HG03565 (cell line): ENCODE measurements around the gene KIF1C.

Experiments
- ATAC-seq: cut with Tn5 transposase; IDR thresholded peaks from one replicate; pipeline ENCODE4 v1.9.1; 2021; ENCODE audit warnings: mild to moderate bottlenecking, moderate library complexity; ENCODE audit not compliant: unreplicated experiment

The KIF1C gene

DNA sequence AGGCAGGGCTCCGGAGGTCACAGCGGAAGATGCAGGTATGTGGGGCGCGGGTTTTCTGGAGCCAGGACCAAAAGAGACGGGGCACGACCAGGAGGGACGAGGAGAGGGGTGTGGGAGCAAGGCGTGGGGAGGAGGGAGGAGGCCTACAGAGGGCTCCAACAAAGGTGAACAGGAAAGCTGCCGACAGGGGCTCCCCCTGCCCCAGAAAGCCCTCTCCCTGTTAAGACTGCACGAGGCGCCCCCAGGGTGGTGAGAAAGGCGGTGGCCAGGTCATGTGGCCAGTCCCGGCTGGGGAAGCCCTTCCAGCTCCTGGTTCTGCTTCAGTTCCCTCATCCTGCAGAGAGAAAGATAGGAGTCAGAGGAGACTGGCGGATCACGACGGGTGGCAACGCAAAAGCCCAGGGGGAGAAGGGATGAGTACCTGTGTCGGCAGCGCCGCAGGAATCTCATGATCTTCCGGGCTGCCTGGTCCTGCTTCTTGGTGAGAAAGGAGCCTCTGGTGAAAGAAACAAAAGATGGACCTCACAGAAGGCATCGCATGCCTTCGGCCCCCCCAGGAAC lies 29.2 kb upstream of the KIF1C start:
- ATAC-seq, result no peak

DNA sequence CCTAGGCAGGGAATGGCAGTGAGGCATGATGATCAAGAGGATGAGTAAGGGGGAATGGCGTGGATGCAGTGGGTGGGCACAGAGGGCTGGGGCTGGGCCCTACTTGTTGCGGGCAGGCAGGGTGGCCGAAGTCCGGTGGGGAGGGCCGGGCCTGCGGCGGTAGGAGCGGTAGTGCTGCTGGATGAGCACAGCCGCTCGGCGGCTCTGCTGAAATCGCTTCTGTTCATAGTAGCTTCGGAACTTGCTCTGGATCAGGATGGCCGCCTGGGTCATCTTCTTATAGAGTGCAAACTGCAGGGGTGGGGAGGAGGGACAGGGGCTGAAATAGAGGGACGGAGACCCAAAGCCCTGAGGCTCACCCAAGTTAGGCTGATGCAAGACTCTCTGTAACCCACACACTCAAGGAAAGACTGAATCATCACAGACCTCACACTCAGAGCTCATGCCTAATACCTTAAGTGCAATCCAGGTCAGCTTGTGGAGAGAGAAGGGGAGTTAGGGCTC lies 28.7 kb upstream of the KIF1C start:
- no peak for ATAC-seq

- no peak for ATAC-seq
Observed at GRCh38 chr17:4969551-4970173, 28.1 kb upstream of the KIF1C start.

GRCh38 chr17:4970273-4970672 lies 27.5 kb upstream of the KIF1C start:
- ATAC-seq, result no peak

DNA sequence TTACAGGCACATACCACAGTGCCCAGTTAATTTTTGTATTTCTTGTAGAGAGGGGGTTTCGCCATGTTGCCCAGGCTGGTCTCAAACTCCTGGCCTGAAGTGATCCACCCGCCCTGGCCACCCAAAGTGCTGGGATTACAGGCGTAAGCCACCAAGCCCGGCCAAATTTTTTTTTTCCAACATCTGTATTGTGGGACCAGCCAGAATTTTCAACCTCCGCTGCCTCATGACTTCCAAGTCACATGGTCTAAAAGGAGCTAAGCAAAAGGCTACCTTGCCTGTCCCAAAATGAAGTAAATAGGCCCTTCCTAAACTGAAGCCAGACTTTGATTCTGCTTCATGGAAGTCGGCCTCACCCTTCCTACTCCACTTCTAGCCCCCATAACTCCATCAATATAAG lies 25.9 kb upstream of the KIF1C start:
- ATAC-seq, result no peak

DNA sequence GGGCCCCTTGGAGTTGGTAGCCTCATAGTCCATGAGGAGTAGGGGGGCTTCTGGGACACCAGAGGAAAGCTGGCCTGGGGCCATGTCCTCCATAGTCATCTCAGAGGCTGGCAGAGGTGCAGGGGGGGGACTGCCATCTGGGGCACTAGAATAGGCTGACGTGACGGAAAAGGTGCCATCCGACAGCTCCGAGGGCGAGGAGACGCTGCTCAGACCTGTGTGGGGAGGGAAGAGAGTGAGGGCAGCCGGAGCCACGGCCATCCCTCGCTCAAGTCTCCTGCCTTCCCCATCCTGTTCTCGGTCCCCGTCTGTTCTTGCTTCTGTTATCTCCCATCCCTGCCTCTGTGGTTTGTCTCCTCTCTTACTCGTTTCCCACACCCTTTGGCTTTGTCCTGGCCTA lies 25.4 kb upstream of the KIF1C start:
- no peak for ATAC-seq

DNA sequence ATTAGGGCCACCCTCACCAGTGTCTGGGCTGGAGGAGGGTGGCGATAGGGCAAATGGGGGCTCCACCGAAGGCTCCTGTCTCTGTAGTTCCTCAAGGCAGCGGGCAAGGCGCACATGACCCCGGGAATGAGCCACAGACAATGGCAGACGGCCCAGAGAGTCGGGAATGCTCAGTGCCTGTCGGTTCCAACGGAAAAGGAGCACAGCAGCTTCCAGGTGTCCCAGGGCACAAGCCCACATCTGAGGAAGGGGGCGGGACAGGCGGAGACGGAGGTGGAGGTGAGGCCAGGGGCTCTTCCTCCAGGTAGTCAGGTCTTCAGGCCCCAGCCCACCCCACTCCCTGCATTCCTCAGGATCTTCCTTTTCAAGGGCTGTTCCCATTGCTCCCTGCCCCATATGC lies 25.0 kb upstream of the KIF1C start:
- no peak for ATAC-seq

- ATAC-seq, result no peak
Observed at GRCh38 chr17:4973256-4974114, 24.3 kb upstream of the KIF1C start.

GRCh38 chr17:4974115-4974670 lies 23.6 kb upstream of the KIF1C start:
- ATAC-seq, result no peak

DNA sequence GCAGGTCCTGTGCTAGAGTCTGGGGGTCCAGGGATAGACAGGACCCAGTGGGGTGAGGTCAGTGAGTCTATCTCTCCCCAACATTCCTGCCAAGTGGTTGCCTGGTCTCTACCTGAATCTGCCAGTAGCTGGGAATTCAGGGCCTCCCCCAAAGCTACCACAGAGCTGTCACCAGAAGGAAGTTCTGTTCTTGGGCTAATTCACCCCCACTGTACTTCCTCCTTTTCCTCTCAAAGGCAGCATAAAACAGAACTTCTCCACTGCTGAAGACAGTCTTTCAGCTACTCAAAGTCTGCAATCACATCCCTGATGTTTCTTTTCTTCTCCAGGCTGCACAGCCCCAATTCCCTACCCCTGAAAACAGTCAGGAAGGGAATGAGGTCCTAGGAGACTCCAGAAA lies 19.0 kb upstream of the KIF1C start:
- no peak for ATAC-seq

DNA sequence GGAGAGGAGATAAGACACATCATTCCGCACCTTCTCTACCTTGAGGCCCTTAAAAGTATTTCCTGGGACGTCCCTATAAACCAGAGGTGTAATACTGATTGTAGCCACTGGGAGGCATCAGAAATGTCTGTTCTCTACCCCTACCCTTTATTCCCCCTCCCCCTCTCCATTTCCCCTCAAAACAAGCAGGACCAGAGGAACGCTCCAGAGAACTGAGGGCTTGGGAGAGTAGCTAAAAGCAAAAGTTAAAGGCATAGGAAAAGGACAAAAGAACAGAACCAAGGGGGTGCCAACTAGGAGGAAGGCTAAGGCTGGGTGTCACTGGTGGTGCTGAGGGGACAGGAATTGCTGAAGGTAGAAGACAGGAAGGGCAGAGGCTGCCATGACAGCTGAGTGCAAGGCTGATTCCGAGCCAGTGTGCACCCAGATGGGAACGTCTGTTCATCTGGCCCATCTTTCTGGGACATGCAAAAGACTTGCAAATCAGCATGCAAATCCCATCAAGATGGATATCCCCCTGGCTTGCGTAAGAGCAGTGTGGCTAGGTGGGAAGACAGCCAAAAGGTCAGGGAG lies 17.0 kb upstream of the KIF1C start:
- no peak for ATAC-seq

- ATAC-seq, result no peak
Observed at GRCh38 chr17:4982305-4982704, 15.4 kb upstream of the KIF1C start.

DNA sequence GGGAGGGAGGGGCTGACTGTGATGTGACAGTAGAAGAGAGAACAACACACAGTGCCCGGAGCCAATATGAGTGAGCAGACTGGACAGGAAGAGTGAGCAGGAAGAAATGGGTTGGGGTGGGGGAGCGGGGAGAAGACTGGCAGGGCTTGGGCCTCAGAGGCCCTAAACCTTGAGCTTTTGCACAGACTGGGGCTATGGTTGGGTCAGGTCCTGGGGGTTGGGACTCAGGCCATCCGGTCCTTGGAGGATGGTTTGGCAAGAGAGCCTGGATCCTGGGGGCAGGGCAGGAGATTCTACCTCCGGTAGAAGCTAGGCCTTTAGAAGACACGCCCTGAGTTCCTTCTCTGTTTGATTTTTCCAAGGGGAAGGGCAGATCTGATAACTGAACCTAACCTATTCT lies 11.3 kb upstream of the KIF1C start:
- ATAC-seq, result no peak

- peak; percentile 49 for ATAC-seq
Observed at GRCh38 chr17:4986951-4987766, 10.6 kb upstream of the KIF1C start, which contains the start of gene CAMTA2. CAMTA2 (minus strand) TSS chr17:4987675; CDS start chr17:4986222, 1,453 bp downstream.

DNA sequence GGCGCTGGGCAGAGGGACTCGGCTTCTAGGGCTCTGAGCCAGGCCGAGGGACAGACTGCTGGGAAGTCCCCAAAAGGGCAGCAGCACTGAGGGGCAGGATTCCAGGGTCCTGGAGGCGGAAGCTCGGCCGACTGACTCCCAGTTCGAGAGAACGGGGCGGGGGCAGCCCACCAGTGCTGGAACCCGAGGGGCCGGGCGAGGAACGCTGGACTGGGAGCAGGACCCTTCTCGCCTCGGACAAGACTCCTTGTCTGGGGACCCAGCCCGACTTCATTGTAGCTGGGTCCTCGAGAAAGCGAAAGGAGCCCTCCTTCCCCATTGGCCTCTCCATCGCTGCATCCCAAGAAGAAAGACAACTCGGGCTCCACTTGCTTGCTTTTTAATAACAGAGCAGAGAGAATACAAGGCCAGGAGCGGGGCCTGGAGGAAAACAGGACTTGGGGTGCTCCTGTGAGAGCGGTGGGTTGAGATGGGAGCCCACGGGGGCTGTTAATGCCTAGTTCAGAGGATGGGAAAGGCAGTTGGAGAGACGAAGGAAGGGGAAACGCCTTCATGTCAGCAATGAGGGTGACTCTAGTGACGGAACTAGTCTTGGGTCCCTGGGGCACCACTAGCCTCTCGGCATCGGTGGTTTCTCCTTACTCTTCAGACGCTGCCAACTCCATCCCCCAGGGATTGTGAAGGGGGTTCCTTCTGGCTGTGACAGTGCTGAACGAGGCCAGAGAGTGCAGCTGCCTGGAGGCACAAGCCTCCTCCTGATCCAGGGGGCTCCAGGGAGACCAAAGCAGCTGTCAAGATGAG lies 9.8 kb upstream of the KIF1C start:
- ATAC-seq, result no peak

DNA sequence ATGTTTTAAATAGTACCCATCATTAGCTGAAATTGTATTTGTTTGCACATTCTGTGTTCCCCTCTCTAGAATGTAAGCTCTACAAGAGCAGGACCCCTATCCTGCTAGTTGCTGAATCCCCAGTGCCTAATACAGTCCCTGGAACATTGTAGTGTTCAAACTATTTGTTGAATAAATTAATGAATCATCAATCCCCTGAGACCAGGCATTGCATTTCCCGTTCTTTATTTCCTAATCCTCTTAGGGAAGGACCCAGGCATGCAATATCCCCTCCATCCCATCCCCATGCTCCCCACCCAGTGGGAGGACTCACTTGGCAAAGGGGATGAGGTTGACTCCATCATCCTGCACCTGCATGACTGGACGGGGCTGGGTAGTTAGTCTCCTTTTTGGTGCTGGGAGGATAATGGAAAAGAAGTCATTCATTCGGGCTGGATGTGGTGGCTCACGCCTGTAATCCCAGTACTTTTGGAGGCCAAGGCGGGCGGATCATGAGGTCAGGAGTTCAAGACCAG lies 3.6 kb upstream of the KIF1C start:
- ATAC-seq, result no peak

DNA sequence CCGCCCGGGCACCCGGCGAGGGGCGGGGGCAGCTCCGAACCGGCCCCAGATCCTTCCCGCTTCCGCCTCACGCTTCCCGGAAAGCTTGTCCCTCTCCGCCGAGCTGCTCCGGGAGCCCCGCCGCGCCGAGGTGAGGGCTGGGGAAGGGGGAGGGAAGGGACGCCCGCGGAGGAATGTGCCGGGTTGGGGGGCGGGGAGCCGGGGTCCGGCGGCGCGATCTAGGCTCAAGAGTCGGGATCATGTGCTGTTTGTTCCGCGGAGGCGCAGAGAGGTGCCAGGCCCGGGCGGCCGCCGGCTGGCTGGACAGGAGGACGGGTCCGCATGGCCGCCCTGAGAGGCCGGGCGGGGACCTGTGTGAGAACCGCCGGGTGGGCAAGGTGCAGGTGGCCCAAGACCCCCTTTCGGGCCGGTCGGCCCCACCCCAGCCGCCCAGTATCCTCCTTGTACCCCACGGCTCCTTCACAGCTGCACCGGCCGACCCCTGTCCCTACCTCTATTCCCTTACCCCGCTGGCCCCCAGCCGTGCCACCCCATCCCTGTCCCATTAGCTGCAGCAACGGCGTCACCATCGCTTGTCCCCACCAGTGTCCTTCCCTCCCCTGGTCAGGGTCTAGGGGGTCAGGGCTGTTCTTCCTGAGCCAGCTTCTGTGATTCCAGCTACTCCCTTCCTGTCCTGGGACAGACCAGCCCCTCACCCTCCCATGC lies 429 bp downstream of the KIF1C start:
- ATAC-seq, result peak; percentile 11

DNA sequence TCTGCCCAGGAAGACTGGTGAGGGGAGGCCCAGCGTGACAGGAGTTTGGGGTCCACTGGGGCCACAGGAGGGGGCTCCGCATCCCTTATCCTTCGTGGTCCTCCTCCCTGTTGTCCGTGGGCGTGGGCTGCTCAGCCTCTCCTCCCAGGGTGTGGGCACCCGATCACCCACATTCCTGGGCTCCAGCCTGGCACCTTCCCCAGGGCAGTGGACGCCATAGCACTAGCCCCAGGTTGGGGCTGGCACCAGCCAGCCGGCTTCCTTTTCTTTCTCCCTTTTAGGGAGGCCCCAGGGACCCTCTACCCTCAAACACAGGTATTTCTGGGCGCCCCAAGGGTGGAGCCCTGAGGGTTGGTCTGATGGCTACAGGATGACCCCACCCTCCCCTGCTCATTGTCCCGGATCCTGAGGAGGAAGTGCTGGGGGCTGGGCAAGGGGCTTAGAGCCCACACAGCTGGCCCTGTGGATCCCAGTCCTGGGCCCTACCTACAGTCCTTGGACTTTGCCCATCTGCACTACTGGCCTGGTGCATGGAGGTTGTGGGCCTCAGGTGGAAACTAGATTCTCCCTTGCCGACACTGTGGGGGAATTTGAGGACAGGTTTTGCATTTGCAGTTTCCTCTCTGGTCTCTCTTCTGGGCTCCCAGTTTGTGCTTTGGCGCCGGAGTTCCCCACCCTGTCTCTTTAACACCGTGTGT lies 1.1 kb downstream of the KIF1C start:
- ATAC-seq, result no peak
